Measurements from ENCODE around the gene HCRTR1. TPM values are rescaled to one million over a fixed set of nuclear protein-coding genes. Genes with fewer than 3 reads are reported as not detected.

The HCRTR1 gene
- total RNA-seq, 1 donor from 2014 or later: not detected

DNA sequence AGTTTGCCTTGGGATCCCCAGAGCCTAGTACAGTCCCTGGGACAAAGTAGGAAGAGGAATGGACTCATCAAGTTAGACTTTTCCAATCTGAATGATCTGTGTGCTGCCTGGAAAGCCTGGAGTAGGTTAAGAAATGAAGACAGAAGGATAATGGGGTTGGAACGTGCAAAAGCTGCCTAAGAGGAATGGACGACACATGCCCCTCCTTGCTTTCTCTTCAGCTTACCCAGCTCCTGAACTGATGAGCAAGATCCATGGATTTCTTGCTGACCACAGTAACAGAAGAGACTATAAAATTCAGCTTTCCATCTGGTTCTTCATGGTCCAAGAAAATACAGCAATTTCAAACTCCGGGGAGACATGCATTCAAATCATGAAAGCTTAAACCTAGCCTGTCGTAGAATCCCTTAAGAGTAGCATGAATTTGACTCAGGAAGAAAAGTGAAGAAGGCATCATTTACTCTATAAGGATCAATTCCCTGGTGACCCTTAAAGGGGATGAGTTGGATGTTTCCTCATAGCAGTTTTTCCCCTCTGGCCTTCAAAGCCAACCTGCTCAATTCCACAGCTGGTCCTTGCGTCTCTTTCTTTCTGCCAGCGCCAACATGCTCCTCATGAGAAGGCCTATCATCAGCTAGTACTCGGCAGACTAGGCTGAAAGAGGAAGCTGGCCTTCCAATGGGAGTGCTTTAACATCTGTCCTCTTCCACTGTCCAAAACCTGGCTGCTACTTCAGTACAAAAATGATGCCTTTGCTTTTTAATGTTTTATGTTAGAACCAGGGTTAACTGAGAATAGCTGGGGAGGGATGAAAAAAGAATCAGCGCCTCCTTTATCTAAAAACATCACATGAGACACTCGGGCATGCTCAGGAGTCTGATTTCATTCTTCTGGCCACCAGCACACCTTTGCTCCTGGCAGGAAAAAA, 32.9 kb downstream of the HCRTR1 start:
- H3K4me3 Mint-ChIP-seq: no peak overlapping the region

DNA sequence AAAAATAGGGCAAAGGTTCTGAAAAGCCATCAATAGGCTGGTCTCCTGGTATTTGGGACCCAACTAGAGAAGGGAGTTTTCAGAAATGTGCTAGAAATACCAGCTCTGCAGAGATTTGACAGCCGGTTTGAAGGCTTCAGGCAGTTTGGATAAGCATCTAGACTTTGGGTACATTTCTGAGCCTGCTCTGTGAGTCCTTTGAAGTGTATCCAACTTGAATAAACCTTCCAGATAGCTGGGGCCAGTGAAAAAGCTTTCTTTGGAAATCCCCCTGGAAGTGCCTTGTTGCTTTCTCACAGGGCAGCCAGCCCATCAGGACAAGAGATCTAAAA, 33.6 kb downstream of the HCRTR1 start:
- H3K9me3 Mint-ChIP-seq: no peaks in the 10 kb centered on the region
- peaks cover 11% of the 10 kb centered on the region for H3K27me3 Mint-ChIP-seq (ENCODE audit: low read depth)
- H3K4me1 Mint-ChIP-seq: peaks cover 8% of the 10 kb centered on the region
- H3K4me3 Mint-ChIP-seq: no peak overlapping the region
- no peak overlapping the region for H3K27ac Mint-ChIP-seq (ENCODE audit: unreplicated experiment)
- no peak for DNase-seq (ENCODE audit: low read depth, low spot score)
- TF ChIP-seq CTCF (conservative IDR thresholded peaks at IDR 0.05): no peak
- no peaks in the 10 kb centered on the region for H3K36me3 Mint-ChIP-seq (ENCODE audit: low read depth)

More for the DNA sequence above, 32.9 kb downstream of the HCRTR1 start:
- no peak for TF ChIP-seq CTCF (conservative IDR thresholded peaks at IDR 0.05)
- no peak for DNase-seq (ENCODE audit: low read depth, low spot score)
- no peaks in the 10 kb centered on the region for H3K36me3 Mint-ChIP-seq (ENCODE audit: low read depth)
- peaks cover 10% of the 10 kb centered on the region for H3K27me3 Mint-ChIP-seq (ENCODE audit: low read depth)
- no peaks in the 10 kb centered on the region for H3K9me3 Mint-ChIP-seq
- H3K27ac Mint-ChIP-seq (ENCODE audit: unreplicated experiment): no peak overlapping the region
- peaks cover 13% of the 10 kb centered on the region for H3K4me1 Mint-ChIP-seq

DNA sequence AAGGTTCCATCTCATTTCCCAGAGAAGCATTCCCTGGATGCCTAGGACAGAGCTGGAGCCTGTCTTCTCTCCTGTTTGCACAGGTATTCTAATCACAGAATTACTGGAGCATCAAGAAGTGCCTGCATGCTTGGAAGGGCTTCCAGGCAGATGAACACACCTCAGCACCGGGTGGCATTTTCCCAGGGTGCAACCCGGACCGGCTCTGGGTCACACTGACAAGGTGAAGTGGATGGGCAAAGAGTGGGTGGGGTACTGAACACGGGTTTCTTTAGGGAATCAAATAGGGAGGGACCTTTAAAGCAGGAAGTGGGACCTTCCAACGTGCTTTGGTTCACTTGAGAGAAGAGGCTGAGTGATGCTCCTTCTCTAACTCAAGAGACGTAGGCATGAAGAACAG, 34.3 kb downstream of the HCRTR1 start:
- Mint-ChIP-seq H3K4me3 (no peak overlapping the region), H3K27me3 (ENCODE audit: low read depth) (peaks cover 11% of the 10 kb centered on the region), H3K27ac (ENCODE audit: unreplicated experiment) (no peak overlapping the region), H3K36me3 (ENCODE audit: low read depth) (no peaks in the 10 kb centered on the region), H3K4me1 (peaks cover 3% of the 10 kb centered on the region), H3K9me3 (no peaks in the 10 kb centered on the region)
- DNase-seq (ENCODE audit: low read depth, low spot score): no peak
- no peak for TF ChIP-seq CTCF (conservative IDR thresholded peaks at IDR 0.05)

DNA sequence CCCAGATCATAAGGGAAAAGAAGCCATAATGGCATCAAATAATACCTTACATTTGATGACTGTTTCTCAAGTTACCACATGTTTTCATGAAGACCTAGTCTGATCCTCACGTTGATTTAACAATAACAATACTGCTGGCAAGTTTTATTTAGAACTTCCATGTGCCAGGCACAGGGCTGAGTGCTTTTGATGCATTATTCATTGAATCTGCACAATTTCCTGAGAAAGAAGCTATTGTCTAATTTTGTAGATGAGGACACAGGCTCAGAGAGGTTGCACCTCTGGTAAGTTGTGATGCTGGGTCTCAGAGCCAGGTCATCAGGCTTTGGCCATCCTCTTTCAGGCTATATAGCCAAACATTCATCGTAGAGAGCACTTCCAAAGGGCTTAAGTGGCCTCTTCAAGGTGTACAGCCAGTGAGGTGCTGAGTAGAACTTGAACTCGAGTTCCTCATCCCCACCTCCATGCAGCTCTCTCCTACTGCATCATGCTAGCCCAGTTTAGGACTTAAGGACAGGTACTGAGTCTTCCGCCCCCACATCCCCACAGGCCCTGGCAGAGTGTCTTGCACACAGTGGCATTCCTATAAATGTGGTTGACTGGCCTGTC, 35.5 kb downstream of the HCRTR1 start:
- Mint-ChIP-seq H3K36me3 (ENCODE audit: low read depth) (no peaks in the 10 kb centered on the region), H3K27me3 (ENCODE audit: low read depth) (peaks cover 11% of the 10 kb centered on the region), H3K27ac (ENCODE audit: unreplicated experiment) (no peak overlapping the region), H3K9me3 (no peaks in the 10 kb centered on the region), H3K4me1 (no peaks in the 10 kb centered on the region), H3K4me3 (no peak overlapping the region)
- TF ChIP-seq CTCF (conservative IDR thresholded peaks at IDR 0.05): no peak
- DNase-seq (ENCODE audit: low read depth, low spot score): no peak

DNA sequence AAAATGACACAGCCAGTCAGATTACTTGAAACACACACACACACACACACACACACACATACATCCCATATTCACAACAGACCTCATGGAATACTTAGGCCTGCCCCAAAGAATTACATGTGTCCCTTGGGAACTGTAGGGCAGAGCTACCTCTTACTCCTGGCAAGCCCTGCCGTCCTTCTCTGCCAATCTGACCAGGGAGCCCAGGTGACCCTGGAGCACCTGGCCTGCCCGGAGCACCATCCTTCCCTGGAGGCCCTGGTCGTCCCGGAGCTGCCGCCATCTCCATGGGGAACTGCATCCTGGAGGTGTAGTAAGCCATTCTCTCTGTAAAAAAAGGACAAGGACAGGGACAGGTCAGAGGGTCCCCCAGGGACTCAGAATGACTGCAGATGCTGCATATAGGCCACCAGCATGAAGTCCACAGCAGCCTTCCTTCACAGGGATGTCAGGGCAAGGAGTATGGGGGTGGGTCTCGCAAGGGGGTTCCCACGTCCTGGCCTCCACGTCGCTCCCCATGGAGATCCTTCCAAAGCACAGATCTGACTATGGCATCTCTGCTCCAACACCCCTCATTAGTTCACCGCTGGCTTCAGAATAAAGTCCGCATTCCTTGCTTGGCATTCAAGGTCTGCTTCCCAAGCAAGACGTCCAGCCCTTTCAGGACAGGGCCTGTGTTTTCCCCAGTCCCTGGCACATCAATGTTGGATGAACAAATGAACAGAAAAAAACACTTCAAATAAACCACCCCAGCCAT, 36.4 kb downstream of the HCRTR1 start:
- Mint-ChIP-seq H3K27me3 (ENCODE audit: low read depth) (peaks cover 11% of the 10 kb centered on the region), H3K27ac (ENCODE audit: unreplicated experiment) (no peak overlapping the region), H3K4me3 (no peak overlapping the region), H3K9me3 (no peaks in the 10 kb centered on the region), H3K36me3 (ENCODE audit: low read depth) (no peaks in the 10 kb centered on the region), H3K4me1 (no peaks in the 10 kb centered on the region)
- TF ChIP-seq CTCF (conservative IDR thresholded peaks at IDR 0.05): no peak
- no peak for DNase-seq (ENCODE audit: low read depth, low spot score)

All from neural crest cell (in vitro differentiated cells).